Inflammatory macrophage treated with lipopolysaccharide for 4 hours (primary cell): Measurements from ENCODE around the gene LRMDA.

ENCODE experiments used
- DNase-seq: peaks from one replicate; pipeline ENCODE4 v3.0.0-alpha.2; 2020

LRMDA gene

DNA sequence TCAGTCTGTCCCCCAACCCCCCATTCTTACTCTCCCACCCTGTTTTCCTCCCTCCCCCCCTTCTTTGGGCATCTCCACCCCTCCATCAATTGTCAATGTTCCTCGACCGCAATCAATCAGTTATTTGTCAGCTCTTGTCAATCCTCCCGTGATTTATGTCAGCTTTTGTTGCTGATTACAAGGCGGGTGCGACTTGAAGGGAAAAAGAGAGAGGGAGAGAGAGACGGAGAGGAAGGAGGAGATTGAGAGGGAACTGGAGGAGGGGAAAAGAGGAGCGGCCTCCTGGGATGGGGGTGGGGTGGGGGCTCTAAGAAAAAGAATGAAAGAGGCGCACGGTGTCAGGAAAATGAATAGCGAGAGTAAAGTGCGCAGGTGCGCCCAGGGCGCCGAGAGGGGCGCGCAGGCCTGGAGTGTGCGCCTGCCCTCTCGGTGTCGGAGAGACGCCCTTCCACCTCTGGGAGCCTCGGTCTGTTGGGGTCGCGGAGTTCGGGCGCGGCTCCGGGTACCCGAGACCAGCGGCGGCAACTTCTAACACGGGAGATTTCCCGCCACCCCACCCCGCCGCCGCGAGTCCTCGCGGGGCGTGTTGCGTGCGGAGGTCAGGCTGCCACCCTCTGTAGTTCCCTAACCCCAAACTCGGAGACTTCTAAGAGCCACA is 28.8 kb upstream of the LRMDA start:
- no peak for DNase-seq

DNA sequence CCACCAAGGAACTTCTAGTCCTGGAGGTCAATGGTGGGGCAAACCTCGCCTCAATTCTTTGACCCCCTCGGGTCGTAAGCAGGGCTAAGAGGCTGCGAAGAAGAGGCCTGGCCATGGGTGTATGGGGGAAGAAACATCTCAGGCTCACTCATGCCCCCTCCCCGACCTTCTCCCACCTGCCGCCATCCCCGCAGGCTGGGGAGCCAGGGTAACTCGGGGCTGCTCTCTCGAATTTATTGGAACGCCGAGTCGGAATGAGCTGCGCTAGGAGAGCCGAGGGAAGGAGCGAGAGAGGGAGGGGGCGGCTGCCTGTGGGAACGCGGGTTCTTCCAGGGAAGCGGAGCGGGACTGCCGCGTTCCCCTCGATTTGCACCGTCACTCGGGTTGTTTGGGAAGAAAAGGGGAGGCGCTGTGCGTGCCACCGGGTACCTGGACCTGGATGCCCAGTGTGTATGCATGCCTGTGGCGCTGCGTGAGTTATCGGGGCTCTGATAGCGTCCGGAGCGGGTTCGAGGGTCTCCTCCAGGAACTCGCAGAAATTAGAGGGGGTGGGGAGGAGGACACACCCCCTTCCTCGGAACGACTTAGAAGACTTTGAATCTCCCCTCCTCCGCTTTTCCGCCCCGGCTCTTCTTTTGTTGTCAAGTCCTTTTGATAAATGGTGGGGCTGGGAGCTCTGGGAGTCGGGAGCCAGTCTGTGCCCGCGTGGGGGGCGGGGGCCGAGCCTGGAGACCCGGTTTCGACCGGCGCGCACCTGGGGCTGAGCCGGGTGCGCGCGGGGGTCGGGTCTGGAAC is 28.1 kb upstream of the LRMDA start:
- no peak for DNase-seq

DNA sequence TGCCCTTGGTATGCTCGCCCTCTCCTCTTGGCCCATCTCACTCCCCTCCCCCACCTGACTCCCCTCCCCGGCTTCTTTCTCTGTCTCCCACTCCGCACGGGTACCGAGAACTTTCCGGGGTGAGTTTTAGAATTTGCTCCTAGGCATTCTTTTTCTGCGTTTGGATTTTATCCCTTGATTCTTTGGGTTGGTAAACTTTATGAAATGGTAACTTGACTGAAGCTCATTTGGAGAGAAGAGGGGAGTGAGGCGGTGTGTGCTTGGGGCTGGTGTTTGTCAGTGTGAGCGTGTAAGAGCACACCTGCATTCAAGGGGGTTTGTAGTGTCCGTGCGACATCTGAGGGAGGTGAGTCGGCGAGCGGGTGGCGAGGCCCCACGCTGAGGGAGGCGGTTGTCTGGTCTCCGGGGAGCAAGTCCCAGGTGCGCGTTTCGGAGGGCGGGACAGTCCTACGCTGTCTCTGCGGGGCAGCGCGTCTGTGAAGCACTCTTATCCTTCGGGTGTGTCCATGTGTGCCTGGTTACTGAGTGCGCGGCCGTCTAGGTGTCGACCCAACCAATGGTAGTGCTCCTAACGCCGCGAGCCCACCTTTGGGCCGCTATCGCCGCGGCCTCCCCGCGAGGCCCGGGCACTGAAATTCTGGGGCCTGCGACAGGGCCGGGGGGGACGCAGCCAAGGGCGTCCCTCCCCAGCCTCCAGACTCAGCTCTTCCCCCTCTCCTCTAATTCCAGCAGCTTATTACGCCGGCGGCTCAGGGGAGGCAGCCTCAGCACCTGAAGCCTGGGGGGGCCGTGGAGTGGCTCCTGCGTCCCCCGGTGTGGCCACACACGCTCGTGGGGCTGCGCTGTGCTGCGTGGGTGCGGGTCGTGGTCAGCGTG is 27.2 kb upstream of the LRMDA start:
- no peak for DNase-seq

DNA sequence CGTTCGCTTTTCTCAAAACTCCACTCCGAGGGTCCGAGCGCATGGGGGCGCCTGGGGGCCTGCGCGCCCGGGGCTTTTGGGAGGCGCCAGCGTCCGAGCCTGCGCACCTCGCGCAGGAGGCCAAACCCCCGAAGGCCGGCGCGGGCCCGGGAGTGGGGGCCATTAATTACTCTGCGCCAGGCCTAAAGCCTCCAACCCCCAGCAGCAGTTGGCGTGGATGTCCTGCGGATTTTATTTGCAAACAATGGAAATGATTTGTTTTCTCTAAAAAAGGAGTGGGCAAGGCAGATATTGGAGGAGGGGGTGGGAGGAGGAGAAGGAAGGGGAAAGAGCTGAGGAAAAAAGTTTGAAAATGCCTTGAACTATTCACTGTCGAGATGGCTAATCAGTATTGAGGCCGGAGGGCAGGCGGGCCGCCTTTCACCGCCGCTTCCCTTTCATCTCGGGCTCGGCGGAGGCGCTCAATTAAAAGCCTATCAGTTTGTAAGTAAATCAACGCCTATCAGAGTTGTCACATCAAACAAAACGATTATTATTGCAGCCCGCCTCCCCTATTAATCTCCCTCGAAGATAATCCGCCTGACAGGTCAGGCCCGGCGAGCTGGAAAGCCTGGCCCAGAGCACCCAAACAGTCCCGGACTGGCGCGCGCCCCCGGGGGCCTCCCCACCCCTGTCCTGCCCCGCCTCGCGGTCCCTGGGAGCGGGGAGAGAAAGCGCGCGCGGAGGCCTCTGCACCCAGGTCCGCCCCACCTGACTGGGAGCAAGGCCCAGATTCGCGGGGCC is 26.4 kb upstream of the LRMDA start:
- no peak for DNase-seq

DNA sequence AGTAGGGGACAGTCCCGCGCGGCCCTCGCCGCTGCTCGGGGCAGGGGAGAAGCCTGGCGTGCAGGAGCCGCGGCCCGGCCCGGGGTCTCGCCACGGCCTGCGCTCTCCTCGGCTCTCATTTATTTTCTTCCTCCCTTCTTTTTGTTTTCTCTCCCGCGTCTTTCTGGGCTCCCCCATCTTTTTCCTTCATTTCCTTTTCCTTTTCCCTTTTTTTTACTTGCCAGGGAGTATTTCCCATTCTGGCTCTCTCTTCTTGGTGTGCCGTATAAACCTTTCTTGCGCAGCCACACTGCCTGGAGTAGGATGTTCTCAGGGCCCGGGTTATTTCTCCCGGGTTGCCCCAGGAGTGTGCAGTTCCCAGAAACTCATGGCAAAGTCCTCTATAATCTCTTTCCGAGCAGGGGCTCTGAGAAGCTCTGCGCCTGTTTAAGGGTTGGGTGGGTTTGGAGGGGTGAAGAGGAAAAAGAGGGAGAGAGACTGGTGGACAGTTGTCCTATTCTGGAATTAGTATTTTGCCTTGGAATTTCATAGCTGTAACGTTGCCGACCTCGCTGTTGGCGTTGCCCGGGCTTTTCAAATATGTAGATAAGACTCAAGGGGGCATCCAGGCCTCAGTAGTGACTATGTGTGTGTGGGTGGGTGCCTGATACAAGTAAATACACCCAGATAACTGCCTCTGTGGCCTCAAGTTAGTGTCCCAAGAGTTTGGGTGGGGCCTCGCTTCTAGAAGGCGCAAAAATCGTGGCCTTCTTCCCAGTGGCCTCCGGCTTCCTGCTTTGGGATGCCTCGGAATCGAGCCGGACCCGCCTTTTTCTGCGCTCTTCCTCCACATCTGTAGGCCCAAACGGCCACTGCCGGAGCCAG is 25.6 kb upstream of the LRMDA start:
- no peak for DNase-seq

DNA sequence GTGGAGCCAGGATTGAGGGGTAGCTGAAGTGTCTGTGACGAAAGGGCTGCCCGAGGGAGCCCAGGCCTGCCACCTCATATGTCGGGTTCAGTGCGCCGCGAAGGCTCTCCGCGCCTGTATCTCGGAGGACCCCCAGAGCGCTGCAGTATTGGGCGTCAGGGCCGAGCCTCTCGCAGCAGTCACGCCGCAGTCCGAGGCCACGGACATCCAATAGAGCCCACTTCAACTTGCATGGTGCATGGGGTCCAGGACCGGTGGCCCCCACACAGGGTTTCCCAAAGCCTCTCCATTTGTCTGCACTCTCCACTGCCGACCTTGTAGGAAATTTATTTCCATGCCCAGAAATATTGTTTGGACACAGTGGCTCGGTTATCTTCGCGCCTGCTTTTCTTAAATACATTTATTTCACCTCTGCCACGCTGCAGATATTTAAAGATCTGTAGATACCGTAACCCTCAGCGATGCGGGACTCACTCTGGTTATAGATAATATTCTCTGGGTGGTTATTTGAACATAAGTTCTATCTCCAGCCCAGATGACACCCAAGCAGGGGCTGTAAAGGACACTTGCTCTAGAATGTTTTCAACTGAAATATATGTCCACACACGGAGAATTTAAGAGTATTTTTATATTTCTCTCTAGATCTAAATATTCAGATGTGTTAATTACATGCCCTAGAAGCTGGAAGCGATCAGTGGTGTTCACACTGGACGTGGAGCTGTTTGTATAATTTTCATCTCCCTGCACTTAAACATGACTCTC is 24.8 kb upstream of the LRMDA start:
- DNase-seq = no peak

DNA sequence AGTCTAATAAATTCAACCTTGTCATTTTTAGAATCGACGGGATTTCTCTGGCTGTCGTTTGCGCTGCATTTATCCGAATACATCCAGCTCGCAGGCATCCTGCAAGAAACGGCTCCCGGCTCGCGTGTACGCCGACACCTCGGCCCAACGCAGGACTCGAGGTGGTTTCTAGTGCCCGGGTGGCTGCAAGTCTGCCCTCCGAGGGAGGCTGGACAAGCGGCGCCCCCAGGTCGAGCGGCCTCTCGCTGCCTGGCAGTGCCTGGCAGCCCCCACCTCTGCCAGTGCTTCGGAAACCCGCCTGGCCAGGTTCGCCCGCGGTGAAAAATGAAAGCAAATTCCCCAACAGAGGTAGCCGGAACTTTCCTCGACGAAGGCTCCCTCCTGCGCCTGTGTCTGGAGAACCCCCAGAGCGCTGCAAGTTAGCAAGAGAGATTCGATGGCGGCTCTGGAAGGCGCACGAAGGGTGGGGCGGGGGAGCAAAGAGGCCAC is 24.2 kb upstream of the LRMDA start:
- no peak for DNase-seq

DNA sequence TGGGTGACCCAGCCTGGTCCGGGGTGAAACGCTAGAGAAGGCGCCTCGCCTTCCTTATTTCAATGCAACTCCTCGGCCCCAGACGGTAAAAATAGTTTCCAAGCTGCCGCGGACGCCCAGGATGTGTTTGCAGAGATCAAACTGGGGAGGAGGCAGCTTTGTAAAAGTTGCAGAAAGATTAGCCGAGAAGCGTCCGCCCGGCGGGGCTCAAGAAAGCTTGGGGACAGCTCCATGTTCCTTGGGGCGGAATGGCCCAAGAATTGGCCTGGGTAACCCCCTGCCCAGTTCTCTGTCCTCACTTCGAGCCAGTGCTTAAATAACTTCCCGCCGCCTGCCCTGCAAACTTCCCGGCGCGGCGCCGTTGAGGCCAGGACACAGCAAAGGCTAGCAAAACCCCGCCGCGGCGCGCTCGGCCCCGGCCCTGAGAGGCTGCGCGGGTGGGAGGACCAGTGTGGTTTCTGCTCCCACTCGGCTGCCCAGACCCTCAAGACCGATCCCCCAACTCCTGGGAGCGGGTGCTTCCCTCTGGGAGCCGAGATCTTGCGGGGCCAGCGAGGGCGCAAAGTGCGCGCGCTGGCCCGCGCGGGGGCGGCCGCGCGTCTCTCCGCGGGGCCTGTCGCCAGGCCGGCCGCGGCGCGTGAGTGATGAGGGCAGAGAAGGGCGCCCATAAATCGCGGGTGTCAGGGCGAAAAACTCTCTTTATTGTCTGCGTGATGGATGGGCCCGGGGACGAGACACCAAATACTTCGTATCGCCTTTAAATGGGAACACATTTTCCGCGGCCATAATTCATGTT is 23.5 kb upstream of the LRMDA start:
- no peak for DNase-seq

DNA sequence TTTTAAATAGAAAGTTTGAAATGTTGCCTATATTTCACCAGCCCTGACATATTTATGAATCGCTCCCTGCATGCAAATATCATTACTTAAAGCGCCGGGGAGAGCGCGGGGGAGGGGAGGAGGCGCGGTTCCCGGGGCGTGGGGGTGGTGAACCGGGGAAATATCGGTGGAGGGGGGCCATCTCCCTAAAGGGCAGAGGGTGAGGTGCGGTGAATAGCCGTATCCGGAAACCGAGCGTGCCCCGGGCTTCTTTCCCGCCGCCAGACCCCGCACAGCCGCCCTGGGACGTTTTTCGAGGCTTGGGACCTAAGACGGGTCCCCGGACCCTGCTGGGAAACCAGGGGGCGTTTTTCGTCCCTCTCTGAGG is 22.9 kb upstream of the LRMDA start:
- no peak for DNase-seq

DNA sequence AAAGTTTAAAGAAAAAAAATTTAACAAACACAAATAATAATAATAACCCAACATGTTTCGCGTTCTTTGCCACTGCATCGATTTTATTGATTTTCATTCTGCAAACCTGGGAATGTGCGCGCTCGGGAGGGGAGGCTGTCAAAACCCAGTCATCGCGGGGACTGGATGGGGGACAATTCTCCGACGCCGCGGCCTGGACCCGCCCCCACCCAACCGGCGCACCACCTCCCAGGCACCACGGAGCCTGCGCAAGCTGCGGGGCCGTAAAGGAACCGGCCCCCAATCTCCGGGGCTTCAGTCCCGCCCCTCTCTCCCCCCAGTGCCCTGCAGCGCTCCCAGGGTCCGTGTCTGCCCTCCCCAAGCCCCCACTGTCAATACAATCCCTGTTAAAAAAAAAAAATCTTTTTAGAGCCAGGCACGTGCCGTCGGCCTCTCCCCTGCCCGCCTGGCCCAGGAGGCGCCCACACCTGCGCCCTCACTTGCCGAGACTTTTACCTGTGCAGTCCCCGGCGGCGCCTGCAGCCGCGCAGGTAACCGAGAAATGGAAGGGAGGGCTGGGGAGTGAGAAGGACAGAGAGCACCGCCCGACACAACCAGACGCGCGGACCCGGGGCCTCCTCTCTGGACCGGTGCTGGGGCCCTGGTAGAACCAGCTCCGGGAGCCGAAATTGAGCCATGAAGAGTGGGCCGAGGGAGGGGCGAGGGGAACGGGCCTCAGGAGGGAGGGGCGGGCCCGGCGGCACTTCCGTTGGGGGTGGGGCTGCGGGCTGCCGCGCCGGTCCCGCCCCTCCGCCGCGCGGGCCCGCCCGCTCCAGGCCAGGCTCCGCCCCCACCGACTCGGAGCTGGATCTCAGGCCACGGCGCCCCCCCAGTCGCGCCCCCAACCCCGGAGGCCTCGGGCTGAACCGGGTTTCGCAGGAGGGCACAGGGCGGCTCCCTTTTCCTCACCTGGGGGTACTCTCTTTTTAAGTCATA is 22.2 kb upstream of the LRMDA start:
- DNase-seq = peak; percentile 52

DNA sequence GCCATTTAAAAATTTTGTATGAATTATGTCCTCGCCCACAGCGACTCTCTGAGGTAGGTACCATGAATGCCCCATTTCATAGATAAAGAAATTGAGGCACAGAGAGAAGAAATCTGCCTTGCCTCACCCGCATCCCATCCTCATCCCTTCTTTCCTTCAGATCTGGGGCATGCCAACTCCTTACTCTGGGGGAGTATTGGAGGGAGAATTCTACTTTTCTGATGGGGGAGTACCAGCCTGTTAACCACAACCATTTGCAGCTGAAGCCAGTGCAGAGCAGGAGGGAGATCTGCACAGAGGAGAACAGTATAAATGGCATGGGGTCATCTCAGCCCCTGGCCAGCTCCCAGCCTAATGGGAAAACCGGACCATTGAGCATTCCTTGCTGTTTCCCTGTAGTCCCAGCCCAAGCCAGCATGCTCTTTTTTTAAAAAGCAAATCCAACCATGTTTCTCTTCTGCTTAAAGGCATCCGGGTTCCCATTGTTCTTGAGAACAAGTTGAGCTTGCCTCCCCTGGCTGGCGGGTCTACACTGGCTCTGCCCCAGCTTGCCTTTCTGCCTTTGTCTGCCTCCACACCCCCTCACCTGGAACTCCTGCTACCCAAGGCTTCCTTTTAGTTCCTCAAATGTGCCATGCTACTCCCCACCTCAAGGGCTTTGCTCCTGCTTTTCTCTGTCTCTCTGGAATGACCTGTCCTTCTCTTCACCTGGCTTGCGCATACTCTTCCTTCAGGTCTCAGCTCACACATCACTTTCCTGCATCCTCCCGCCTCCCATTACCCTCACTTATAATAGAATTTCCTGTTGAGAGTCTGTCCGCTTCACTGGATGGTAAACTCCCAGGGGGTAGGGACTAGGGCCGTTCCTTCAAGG is 21.1 kb upstream of the LRMDA start:
- DNase-seq = no peak

DNA sequence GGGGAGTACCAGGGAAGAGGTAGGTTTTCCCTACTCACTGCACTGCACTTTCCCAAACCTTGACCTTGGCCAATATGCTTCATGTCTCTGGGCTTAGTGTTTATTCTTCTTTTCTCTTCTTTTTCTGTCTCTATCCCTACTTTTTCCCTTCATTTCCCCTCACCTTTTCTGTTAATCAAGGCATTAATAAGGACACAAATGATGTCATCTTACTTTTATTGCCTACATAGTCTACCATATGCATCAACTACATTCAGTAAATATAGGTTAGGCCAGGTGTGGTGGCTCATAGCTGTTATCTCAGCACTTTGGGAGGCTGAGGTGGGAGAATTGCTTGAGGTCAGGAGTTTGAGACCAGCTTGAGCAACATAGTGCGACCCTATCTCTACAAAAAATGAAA is 16.9 kb upstream of the LRMDA start:
- no peak for DNase-seq

DNA sequence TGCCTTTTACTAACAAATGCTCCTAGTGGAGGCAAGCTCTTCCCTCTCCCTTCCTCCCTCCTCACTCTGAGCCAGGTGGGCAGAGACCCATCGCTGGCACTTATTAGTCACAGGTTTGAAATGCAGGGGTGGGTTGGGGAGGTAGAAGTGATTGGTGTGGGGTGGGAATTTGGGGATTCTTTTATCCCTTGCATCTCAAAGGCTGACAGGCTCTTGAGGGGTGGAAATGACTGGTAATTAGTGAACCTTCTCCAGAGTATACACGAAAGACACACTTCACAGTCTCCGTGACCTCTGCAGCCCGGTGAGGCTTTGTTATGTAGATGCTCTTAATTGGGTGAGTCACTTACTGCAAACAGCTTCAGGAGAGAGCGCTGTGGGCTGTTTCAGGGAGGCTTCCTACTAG is 13.9 kb upstream of the LRMDA start:
- DNase-seq = no peak

DNA sequence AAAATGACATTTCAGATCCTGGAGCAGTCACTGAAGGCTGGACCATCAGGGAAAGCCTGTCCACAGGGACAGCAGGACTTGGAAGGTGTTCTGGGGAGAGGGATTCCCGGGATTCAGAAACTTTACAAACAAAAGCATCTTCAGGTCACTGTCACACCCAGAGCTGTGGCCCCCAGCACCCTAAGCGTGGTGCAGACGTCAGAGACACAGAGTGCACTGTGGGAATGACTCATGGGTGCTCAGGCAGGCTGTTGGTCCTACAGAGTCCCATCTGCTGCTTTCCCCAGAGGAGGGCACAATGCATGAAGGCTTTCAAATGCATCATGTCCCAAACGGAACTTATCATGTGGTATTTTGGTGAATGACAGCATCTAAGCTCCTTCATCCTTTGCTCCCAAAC is 13.1 kb upstream of the LRMDA start:
- DNase-seq = no peak

DNA sequence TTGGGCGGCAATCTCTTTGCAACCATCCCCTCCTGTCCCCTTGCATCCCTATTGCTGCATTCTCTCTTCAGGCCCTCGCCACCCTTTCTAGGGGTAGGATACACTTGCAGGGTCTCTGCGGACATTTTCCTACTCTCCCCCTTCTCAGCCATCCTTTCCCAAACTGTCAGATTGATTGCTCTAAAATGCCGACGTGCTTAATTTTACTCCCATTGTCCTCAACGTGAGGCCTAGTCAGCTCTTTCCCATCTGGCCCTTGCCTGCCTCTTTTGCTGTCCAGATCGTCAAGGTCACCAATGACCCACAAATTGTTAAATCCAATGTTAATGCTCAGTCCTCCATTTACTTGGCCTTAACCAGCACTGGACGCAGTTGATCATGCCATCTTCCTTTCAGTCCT is 12.7 kb upstream of the LRMDA start:
- no peak for DNase-seq

DNA sequence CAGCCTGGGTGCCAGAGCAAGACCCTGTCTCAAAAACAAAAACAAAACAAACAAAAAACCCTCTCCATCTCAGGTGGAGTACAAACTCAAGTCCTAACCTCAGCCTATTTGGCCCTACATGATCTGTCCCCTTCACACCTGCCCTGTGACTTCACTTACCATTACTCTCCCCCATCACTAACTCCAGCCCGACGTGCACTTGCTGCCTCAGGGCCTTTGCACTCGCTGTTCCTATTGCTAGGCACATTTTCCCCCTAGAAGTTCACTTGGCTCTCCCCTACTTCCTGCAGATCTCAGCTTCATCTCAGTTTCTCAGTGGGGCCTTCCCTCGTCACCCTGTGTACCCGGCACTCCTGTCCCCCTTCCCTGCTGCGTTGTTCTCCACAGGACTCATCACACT is 8.5 kb upstream of the LRMDA start:
- DNase-seq = no peak

DNA sequence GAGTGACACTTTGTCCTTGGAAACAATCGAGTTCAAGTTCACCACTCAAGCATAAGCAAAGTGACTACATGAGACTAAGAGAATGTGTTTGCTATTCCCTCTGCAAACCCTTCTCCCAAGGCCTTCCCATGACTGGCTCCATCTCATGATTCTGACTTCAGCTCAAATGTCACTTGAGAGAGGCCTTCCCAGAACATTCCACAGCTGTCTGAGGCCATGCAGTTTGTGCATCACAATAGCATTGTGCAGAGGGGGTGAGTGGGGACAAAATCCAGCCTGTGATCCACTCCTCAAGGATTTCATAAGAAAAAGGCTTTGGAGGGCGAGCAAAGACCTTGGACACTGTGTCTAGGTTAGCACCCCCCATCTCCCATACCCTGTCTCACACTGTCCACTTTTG is 6.9 kb upstream of the LRMDA start:
- no peak for DNase-seq
